ENCODE results near the gene TRIP12. TPM values are rescaled to one million over a fixed set of nuclear protein-coding genes. Genes with fewer than 3 reads are reported as not detected.

TRIP12 gene
- total RNA-seq, 1 experiment from 2014 or later = 368 TPM

DNA sequence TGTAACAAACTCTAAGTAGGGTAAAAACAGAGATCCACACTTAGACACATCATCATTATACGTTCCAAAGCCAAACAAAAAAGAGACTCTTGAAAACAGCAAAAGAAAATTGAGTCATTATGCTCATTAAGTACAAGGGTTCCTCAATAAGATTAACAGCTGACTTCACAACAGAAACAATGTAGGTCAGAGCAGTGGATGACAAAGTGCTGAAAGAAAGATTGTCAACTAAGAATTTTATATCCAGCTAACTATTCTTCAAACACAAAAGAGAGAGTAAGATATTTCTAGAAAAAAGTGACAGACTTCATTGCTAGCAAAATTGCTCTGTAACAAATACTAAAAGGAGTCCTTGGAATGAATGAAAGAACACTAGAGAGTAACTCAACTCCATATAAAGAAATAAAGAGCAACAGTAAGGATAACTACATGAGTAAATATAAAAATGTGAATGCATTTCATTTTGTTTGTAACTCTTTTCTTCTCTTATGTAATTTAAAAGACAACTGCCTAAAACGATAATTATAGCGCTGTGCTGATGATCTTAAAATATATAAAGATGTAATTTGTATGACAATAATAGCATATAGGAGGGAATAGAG is 183.7 kb downstream of the TRIP12 start:
- in situ Hi-C loops (cut with HindIII; ENCODE audit: low pct_unique_long_range_greater_than_20kb, low sequenced_read_pairs) = no loop called here
- DNase-seq (ENCODE audit: low read depth, low spot score) (no peak), ATAC-seq (no peak)
- no TSS peak for BruUV-seq (replicated peaks)
- Histone ChIP-seq H3K4me3 (ENCODE audit: low read depth in 2 of 2, low read length in 2 of 2) (no peak overlapping the region), H3K36me3 (ENCODE audit: control insufficient read depth, insufficient read depth, low read length) (no peaks in the 10 kb centered on the region), H3K9me3 (ENCODE audit: control insufficient read depth, insufficient read depth, low read depth, low read length) (peaks cover 18% of the 10 kb centered on the region; the same call in 1 of the 2 replicates), H3K4me1 (ENCODE audit: control insufficient read depth, insufficient read depth, low read length) (no peaks in the 10 kb centered on the region), H3K27ac (ENCODE audit: low read length) (no peak overlapping the region), H3K27me3 (ENCODE audit: control insufficient read depth, insufficient read depth, low read length) (no peaks in the 10 kb centered on the region)
- ChIA-PET CTCF (no interaction called here), POLR2A (no interaction called here)
- intact Hi-C loops (cut with micrococcal nuclease; ENCODE audit: unreplicated experiment) = no loop called here
- TF ChIP-seq TCF7L2 (IDR thresholded peaks at IDR 0.05; ENCODE audit: low read depth, low read length) (no peak), SIN3A (IDR thresholded peaks at IDR 0.05; ENCODE audit: borderline replicate concordance, insufficient read depth, low read depth, low read length) (no peak), POLR2AphosphoS5 (IDR thresholded peaks at IDR 0.05; ENCODE audit: low read depth, low read length) (no peak)
- TF ChIP-seq, protein P1, sequence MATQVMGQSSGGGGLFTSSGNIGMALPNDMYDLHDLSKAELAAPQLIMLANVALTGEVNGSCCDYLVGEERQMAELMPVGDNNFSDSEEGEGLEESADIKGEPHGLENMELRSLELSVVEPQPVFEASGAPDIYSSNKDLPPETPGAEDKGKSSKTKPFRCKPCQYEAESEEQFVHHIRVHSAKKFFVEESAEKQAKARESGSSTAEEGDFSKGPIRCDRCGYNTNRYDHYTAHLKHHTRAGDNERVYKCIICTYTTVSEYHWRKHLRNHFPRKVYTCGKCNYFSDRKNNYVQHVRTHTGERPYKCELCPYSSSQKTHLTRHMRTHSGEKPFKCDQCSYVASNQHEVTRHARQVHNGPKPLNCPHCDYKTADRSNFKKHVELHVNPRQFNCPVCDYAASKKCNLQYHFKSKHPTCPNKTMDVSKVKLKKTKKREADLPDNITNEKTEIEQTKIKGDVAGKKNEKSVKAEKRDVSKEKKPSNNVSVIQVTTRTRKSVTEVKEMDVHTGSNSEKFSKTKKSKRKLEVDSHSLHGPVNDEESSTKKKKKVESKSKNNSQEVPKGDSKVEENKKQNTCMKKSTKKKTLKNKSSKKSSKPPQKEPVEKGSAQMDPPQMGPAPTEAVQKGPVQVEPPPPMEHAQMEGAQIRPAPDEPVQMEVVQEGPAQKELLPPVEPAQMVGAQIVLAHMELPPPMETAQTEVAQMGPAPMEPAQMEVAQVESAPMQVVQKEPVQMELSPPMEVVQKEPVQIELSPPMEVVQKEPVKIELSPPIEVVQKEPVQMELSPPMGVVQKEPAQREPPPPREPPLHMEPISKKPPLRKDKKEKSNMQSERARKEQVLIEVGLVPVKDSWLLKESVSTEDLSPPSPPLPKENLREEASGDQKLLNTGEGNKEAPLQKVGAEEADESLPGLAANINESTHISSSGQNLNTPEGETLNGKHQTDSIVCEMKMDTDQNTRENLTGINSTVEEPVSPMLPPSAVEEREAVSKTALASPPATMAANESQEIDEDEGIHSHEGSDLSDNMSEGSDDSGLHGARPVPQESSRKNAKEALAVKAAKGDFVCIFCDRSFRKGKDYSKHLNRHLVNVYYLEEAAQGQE (IDR thresholded peaks at IDR 0.05; ENCODE audit: insufficient read depth in 1 of 2, low read depth in 2 of 2, low read length in 1 of 2) = no peak
- TF ChIP-seq, protein P2, sequence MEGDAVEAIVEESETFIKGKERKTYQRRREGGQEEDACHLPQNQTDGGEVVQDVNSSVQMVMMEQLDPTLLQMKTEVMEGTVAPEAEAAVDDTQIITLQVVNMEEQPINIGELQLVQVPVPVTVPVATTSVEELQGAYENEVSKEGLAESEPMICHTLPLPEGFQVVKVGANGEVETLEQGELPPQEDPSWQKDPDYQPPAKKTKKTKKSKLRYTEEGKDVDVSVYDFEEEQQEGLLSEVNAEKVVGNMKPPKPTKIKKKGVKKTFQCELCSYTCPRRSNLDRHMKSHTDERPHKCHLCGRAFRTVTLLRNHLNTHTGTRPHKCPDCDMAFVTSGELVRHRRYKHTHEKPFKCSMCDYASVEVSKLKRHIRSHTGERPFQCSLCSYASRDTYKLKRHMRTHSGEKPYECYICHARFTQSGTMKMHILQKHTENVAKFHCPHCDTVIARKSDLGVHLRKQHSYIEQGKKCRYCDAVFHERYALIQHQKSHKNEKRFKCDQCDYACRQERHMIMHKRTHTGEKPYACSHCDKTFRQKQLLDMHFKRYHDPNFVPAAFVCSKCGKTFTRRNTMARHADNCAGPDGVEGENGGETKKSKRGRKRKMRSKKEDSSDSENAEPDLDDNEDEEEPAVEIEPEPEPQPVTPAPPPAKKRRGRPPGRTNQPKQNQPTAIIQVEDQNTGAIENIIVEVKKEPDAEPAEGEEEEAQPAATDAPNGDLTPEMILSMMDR (IDR thresholded peaks at IDR 0.05) = no peak

DNA sequence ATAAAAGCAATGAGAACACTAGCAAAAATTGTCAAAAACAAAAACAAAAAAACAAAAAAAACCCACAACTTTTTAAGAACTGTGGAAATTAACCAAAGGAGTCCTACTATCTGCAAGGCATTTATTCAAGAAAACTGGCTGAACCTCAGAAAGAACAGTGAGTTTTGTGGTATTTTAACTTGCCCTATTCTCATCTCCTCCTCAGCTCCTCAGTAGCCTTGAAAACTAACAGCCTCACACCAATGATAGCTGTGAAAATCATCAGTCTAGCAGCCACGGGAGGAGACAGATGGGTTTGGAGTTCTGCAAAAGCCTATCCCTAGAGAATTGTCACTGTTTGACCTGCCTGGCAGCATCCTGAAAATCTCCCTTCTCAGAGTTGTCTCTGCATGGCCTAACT is 187.4 kb downstream of the TRIP12 start:
- POLR2A ChIA-PET = no interaction called here
- ATAC-seq = no peak
- intact Hi-C loops (cut with micrococcal nuclease; ENCODE audit: unreplicated experiment) = no loop called here

More for the DNA sequence above, 187.4 kb downstream of the TRIP12 start:
- no TSS peak for BruUV-seq (replicated peaks)
- CTCF ChIA-PET = no interaction called here
- Histone ChIP-seq H3K27ac (ENCODE audit: low read length) (no peak overlapping the region), H3K36me3 (ENCODE audit: control insufficient read depth, insufficient read depth, low read length) (no peaks in the 10 kb centered on the region), H3K4me1 (ENCODE audit: control insufficient read depth, insufficient read depth, low read length) (no peaks in the 10 kb centered on the region), H3K27me3 (ENCODE audit: control insufficient read depth, insufficient read depth, low read length) (no peaks in the 10 kb centered on the region), H3K4me3 (ENCODE audit: low read depth in 2 of 2, low read length in 2 of 2) (no peak overlapping the region), H3K9me3 (ENCODE audit: control insufficient read depth, insufficient read depth, low read depth, low read length) (peaks cover 18% of the 10 kb centered on the region; the same call in 1 of the 2 replicates)
- in situ Hi-C loops (cut with HindIII; ENCODE audit: low pct_unique_long_range_greater_than_20kb, low sequenced_read_pairs) = no loop called here
- TF ChIP-seq, protein P1 (IDR thresholded peaks at IDR 0.05; ENCODE audit: insufficient read depth in 1 of 2, low read depth in 2 of 2, low read length in 1 of 2) = no peak
- TF ChIP-seq SIN3A (IDR thresholded peaks at IDR 0.05; ENCODE audit: borderline replicate concordance, insufficient read depth, low read depth, low read length) = no peak
- TF ChIP-seq, protein P2 (IDR thresholded peaks at IDR 0.05) = no peak
- no peak for TF ChIP-seq POLR2AphosphoS5 (IDR thresholded peaks at IDR 0.05; ENCODE audit: low read depth, low read length)
- no peak for TF ChIP-seq TCF7L2 (IDR thresholded peaks at IDR 0.05; ENCODE audit: low read depth, low read length)
- DNase-seq (ENCODE audit: low read depth, low spot score) = no peak
